Effector memory CD8-positive, alpha-beta T cell (primary cell): Measurements from ENCODE around the gene SMG9.
"Not testable (repeated sequence)": the region's sequence is repeated elsewhere in the genome, so short reads cannot be mapped to it uniquely, and the experiment has no call there.

ENCODE experiments used
- ATAC-seq: fragments of 150-1000 bp; cut with Tn5 transposase; replicated peaks from 2 replicates; pipeline ENCODE4 v1.10.0; 2021; ENCODE audit warnings: mild to moderate bottlenecking, moderate library complexity
- DNase-seq, 3 experiments: peaks; one replicate each; pipeline ENCODE4 v3.0.0; 2021
- H3K27ac Mint-ChIP-seq, 2 donors: one replicate each; pipeline ENCODE4 v1.8.0; 2022; ENCODE audit warnings: mild to moderate bottlenecking in 2 of 2, mixed read lengths in 2 of 2, moderate library complexity in 2 of 2
- H3K27me3 Mint-ChIP-seq, 2 donors: one replicate each; pipeline ENCODE4 v1.8.0; 2022; ENCODE audit warnings: mixed read lengths in 2 of 2
- H3K36me3 Mint-ChIP-seq: one replicate; pipeline ENCODE4 v1.8.0; 2022; ENCODE audit warnings: mild to moderate bottlenecking, moderate library complexity, mixed read lengths; ENCODE audit not compliant: insufficient read depth
- H3K4me1 Mint-ChIP-seq, 2 donors: one replicate each; pipeline ENCODE4 v1.8.0; 2022; ENCODE audit warnings: low read depth in 2 of 2, mixed read lengths in 2 of 2
- H3K4me3 Mint-ChIP-seq, 2 donors: one replicate each; pipeline ENCODE4 v1.8.0; 2022; ENCODE audit warnings: mild to moderate bottlenecking in 2 of 2, mixed read lengths in 2 of 2, moderate library complexity in 2 of 2
- H3K9me3 Mint-ChIP-seq, 2 donors: one replicate each; pipeline ENCODE4 v1.8.0; 2022; ENCODE audit warnings: mixed read lengths in 2 of 2

Gene SMG9

GRCh38 chr19:43776286-43776685 is 21.5 kb upstream of the SMG9 start:
- no peak for DNase-seq
- Mint-ChIP-seq H3K9me3 (no peaks in the 10 kb centered on the region), H3K4me1 (peaks cover 24 to 30% of the 10 kb centered on the region in 2 donors), H3K27me3 (peaks cover 0 to 6% of the 10 kb centered on the region in 2 donors), H3K36me3 (peaks cover 3% of the 10 kb centered on the region), H3K4me3 (no peak overlapping the region), H3K27ac (no peak overlapping the region)
- ATAC-seq = no peak

DNA sequence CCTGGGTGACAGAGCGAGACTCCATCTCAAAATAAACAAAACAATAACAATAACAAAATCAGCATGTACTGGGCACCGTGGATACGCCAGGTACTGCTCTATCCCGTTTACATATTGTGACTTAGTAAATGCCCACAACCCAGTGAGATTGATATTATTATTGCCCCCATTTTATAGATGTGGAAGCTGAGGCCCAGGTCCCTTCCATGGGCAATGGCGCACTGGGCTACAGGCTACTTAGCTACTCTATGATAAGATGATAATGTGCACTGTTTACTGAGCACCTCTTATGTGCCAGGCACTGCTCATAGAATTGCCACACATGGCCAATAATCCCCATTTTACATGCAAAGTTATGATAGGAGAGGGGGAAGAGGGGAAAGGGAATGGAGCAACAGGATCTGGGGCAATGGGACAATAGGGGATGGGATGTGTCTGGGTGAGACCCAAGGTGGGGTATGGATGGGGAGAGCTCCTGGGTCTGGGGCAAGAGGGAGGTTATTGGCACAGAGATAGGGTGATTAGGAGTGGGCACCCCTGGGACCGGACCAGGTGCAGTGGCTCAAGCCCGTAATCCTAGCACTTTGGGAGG is 20.6 kb upstream of the SMG9 start:
- Mint-ChIP-seq H3K9me3 (no peaks in the 10 kb centered on the region), H3K36me3 (peaks cover 3% of the 10 kb centered on the region), H3K27me3 (no peaks in the 10 kb centered on the region), H3K4me1 (peaks cover 17 to 22% of the 10 kb centered on the region in 2 donors), H3K4me3 (no peak overlapping the region), H3K27ac (peak overlapping the region in 1 of 2 donors; percentile 29)
- ATAC-seq (no peak), DNase-seq (no peak)

DNA sequence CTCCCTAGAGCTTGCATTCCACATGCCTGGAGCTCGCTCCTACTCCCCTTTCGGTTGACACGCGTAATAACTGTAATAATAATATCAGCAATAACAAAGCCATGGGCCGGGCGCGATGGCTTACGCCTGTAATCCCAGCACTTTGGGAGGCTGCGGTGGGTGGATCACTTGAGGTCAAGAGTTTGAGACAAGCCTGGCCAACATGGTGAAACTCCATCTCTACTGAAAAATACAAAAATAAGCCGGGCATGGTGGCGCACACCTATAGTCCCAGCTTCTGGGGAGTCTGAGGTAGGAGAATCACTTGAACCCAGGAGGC is 20.1 kb upstream of the SMG9 start:
- H3K36me3 Mint-ChIP-seq, ATAC-seq, DNase-seq, H3K9me3 Mint-ChIP-seq, H3K27me3 Mint-ChIP-seq, H3K4me3 Mint-ChIP-seq, H3K27ac Mint-ChIP-seq: not testable (repeated sequence)
- H3K4me1 Mint-ChIP-seq = peaks cover 17 to 22% of the 10 kb centered on the region in 2 donors

GRCh38 chr19:43774103-43774939 is 19.6 kb upstream of the SMG9 start:
- no peak overlapping the region for H3K27ac Mint-ChIP-seq
- no peaks in the 10 kb centered on the region for H3K36me3 Mint-ChIP-seq
- peaks cover 13 to 16% of the 10 kb centered on the region in 2 donors for H3K4me1 Mint-ChIP-seq
- H3K4me3 Mint-ChIP-seq = no peak overlapping the region
- H3K9me3 Mint-ChIP-seq = no peaks in the 10 kb centered on the region
- H3K27me3 Mint-ChIP-seq = no peaks in the 10 kb centered on the region
- peak; percentile 61 for ATAC-seq
- DNase-seq = peak in 1 of 3 experiments; percentile 28

- no peak overlapping the region for H3K4me3 Mint-ChIP-seq
Measured at GRCh38 chr19:43773725-43774102, 19.0 kb upstream of the SMG9 start.

DNA sequence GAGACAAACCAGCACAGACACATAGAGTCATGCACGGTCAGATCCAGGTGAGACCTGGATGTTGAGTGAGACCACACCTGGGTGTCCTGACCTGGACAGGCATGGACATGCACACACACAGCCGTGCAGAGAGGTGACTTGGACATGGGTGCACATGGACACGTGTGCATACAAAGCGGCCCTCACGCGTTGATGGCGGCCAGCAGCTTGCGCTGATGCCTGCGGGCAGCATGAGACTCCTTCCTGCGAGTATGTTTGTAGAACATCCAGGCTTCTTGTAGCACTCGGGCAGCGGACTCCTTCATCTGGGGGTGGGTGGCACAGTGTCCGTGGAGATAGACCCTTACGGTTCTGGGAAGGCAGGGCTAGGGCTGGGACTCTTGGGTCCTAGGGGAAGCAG is 14.5 kb upstream of the SMG9 start:
- Mint-ChIP-seq H3K36me3 (peaks cover 11% of the 10 kb centered on the region), H3K4me1 (peaks cover 29 to 32% of the 10 kb centered on the region in 2 donors), H3K27ac (no peak overlapping the region), H3K9me3 (no peaks in the 10 kb centered on the region), H3K27me3 (no peaks in the 10 kb centered on the region), H3K4me3 (no peak overlapping the region)
- DNase-seq (no peak), ATAC-seq (no peak)

More at GRCh38 chr19:43773725-43774102, 19.0 kb upstream of the SMG9 start:
- Mint-ChIP-seq H3K4me1 (peaks cover 11% of the 10 kb centered on the region in 2 donors), H3K9me3 (no peaks in the 10 kb centered on the region), H3K27ac (no peak overlapping the region), H3K36me3 (no peaks in the 10 kb centered on the region), H3K27me3 (no peaks in the 10 kb centered on the region)
- DNase-seq = no peak
- ATAC-seq = no peak

DNA sequence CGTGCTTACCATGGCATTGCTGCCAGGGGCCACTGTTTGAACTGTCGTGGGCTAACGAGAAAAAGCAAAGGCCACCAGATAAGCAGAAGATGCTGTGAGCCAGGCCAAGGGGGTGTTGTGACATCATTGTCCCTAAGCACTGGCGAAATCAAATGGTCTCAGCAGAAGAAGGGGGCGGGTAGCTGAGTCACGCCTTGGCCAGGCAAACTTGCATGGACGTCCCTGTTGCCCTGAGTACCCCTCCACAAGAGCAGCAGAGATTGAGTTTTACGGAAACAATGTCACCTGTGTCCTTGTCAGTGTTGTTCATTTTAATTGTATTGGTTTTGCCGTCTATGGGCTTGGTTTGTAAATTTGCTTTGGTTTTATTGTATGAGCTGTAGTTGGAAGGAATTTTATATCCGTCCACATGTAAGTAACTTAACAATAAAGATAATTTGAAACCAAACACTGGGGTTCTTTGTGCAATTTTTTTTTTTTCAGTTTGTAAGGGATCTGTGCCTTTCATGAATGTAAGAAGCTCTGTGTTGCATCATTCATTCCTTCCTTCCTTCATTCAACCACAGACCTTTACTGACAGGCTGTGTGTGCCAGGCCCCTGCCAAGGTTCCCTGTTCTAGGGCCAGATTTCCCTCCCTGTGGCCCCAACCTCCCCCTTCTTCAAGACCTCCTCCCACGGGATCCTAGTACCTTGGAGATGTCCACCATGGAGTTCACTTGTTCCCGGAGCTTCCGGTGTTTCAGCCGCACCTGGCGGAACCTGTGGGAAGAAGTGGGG is 13.7 kb upstream of the SMG9 start:
- peaks cover 30 to 31% of the 10 kb centered on the region in 2 donors for H3K4me1 Mint-ChIP-seq
- ATAC-seq = no peak

DNA sequence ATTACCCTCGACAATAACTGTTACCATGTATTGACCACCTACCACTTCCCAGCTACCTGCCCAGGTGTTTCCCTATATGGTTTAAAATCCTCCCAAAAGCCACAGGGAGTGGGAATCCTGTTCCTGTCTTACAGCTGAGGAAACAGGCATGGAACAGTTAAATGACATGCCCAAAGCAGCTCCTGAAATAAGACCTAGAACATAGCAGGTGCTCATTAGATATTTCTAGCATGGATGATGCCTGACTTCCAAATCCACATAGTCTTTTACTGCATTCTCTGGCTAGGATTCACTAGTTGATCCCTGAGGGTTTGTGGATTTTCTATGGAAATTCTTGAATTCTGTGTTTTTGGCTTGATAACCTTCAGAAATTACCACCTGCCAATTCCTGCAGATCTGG is 13.1 kb upstream of the SMG9 start:
- Mint-ChIP-seq H3K9me3 (no peaks in the 10 kb centered on the region), H3K4me1 (peaks cover 31 to 32% of the 10 kb centered on the region in 2 donors), H3K36me3 (peaks cover 11% of the 10 kb centered on the region), H3K4me3 (no peak overlapping the region), H3K27ac (no peak overlapping the region), H3K27me3 (no peaks in the 10 kb centered on the region)
- DNase-seq = no peak
- ATAC-seq = no peak

More for the DNA sequence above, 13.7 kb upstream of the SMG9 start:
- H3K9me3 Mint-ChIP-seq = no peaks in the 10 kb centered on the region
- no peak for DNase-seq
- no peak overlapping the region for H3K4me3 Mint-ChIP-seq
- no peak overlapping the region for H3K27ac Mint-ChIP-seq
- peaks cover 11% of the 10 kb centered on the region for H3K36me3 Mint-ChIP-seq
- H3K27me3 Mint-ChIP-seq = no peaks in the 10 kb centered on the region

- ATAC-seq (no peak), DNase-seq (no peak)
- peaks cover 33 to 36% of the 10 kb centered on the region in 2 donors for H3K4me1 Mint-ChIP-seq
- H3K9me3 Mint-ChIP-seq = no peaks in the 10 kb centered on the region
- no peaks in the 10 kb centered on the region for H3K27me3 Mint-ChIP-seq
- H3K27ac Mint-ChIP-seq = peak overlapping the region; percentile 87 to 92
- H3K4me3 Mint-ChIP-seq = peak overlapping the region in 1 of 2 donors; percentile 58
- peaks cover 11% of the 10 kb centered on the region for H3K36me3 Mint-ChIP-seq
Measured at GRCh38 chr19:43767316-43767715, 12.6 kb upstream of the SMG9 start.

DNA sequence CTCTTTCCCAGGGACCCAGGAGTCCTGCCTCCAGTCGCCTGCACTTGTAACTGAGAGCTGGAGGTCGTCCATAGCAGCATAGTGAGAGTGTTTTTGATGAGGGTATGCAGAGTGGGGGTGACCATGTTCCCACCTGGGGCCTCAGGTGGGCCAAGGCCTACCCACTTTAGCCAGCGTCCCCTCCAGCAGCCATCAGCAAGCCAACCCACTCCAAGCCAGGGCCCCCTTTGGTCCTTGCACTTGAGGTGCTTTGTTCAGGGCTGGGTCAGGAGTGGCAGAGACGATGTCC is 11.9 kb upstream of the SMG9 start:
- Mint-ChIP-seq H3K9me3 (no peaks in the 10 kb centered on the region), H3K4me3 (peak overlapping the region; percentile 58 to 64), H3K36me3 (peaks cover 11% of the 10 kb centered on the region), H3K27ac (peak overlapping the region; percentile 87 to 92), H3K27me3 (no peaks in the 10 kb centered on the region), H3K4me1 (peaks cover 33 to 36% of the 10 kb centered on the region in 2 donors)
- no peak for DNase-seq
- no peak for ATAC-seq

GRCh38 chr19:43765109-43765876 is 10.5 kb upstream of the SMG9 start:
- Mint-ChIP-seq H3K9me3 (no peaks in the 10 kb centered on the region), H3K27ac (peak overlapping the region; percentile 87 to 92), H3K27me3 (no peaks in the 10 kb centered on the region), H3K36me3 (peaks cover 11% of the 10 kb centered on the region), H3K4me1 (peaks cover 33 to 36% of the 10 kb centered on the region in 2 donors), H3K4me3 (peak overlapping the region; percentile 61 to 64)
- ATAC-seq (peak; percentile 88), DNase-seq (peak; percentile 55 to 66 (median 62))

GRCh38 chr19:43764684-43765083 is 9.9 kb upstream of the SMG9 start:
- not testable (repeated sequence) for H3K27me3 Mint-ChIP-seq, H3K9me3 Mint-ChIP-seq, DNase-seq, ATAC-seq
- peak overlapping the region; percentile 87 to 92 for H3K27ac Mint-ChIP-seq
- H3K4me1 Mint-ChIP-seq = peaks cover 33 to 36% of the 10 kb centered on the region in 2 donors
- peak overlapping the region; percentile 61 to 64 for H3K4me3 Mint-ChIP-seq
- peaks cover 11% of the 10 kb centered on the region for H3K36me3 Mint-ChIP-seq

DNA sequence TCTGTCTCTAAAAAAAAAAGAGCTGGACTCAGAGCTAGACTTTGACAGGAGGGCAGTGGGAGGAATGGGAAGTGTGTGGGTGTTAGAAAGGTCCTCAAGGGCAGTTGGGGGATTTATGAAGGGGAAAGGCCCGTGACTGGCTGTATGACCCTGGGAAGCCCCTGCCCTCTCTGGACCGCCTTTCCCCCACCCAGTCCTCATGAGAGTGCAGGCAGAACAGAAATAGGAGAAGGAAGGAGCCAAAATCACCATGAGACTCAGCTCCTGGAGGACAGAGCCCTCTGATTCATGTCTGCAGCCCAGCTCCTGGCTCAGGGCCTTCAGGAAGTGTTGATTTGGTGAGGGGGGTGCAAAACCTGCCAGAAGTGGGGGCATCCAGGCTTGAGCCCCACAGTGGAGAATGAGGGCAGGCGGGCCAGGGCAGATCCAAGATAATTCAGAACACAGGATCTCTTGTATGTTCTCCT is 8.7 kb upstream of the SMG9 start:
- ATAC-seq = no peak

More for the DNA sequence above, 8.7 kb upstream of the SMG9 start:
- DNase-seq = no peak
- Mint-ChIP-seq H3K36me3 (peaks cover 11% of the 10 kb centered on the region), H3K4me3 (no peak overlapping the region), H3K27me3 (no peaks in the 10 kb centered on the region), H3K9me3 (no peaks in the 10 kb centered on the region), H3K27ac (peak overlapping the region; percentile 29 to 60), H3K4me1 (peaks cover 35 to 36% of the 10 kb centered on the region in 2 donors)
